GM12872 (cell line): Measurements from ENCODE around the gene ABHD13.

ENCODE experiments used
- CTCF ChIP-seq: IDR thresholded peaks from 3 replicates; pipeline ENCODE4 v1.5.1; 2011; ENCODE audit warnings: low read depth, mild to moderate bottlenecking, low read length, moderate library complexity; ENCODE audit not compliant: insufficient read depth

ABHD13 gene

DNA sequence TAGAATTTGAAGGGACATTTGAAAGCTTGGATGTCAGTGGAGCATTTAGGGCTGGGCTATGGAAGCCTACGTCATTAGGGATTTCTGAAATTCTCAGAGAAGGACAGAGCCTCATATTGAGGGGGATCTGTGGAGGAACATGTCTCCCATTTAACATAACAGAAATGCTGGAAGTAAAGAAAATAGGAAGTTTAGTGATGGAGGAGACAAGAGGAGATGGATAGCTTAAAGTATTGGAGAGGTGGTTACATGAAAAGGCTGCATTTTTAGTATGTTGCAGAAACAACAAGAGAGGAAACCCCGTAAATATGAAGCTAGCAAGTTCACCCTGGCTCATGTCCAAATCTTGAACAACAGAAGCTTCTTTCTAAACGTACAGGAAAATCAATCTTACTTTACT is 27.3 kb upstream of the ABHD13 start:
- TF ChIP-seq CTCF: no peak

DNA sequence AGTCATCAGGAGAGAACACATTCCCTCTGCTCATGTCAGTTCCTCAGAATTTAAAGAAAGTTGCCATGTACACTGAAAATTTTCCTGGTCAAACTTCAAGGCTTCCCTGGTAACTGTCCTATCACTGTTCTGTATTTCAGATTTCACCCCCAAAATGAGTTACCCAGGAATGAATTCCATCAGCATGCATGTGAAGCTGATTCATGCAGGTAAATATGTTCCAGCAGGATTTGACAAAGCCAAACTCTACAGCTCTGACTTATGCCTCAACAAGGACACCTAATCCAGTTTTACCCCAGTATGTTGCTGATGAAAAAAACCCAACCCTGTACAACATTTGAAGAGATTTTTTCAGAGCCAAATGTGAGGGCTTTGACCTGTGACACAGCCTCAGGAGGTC is 24.4 kb upstream of the ABHD13 start:
- TF ChIP-seq CTCF: no peak

DNA sequence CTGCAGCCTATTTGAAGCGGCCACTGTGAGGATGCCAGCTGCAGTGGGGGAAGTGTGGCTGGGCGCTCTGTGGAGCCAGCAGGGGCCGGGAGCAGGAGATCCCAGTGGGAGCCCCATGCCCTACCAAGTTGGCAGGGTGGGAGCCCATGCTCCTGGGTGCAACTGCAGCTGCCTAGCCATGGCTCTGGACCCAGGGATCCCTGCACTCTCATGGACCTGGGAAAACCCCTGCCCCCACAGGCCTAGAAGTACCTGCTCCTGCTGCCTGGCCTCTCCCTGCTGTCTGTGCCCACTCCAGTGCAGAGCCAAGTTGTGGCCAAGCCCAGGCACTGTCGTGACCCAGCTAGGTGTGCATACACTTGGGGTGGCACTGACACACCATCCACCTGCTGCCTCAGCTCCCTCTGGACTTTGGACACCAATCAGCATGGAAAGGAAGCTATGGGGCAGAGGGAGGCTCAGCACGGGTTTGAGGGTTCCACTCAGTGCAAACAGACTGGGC is 23.7 kb upstream of the ABHD13 start:
- TF ChIP-seq CTCF: no peak

GRCh38 chr13:108195146-108195545 is 23.0 kb upstream of the ABHD13 start:
- TF ChIP-seq CTCF: no peak

DNA sequence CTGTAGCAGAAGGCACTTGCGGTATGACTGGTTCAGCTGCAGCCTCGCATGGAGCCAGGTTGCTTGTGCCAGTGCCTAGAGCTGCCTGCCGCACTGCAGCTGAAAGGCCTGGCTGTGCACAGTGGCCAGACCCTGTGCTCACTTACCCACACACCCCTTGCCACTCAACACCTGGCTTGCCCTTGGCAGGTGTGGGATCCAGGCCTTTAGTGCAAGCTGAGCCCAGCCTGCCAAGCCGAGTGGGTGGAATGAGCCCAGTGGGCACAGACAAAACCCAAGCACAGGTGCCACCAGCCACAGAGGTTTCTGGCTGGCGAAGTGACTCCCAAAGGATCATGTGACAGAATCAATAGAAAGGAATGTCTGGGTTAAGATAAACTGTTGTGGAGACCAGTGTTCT is 22.3 kb upstream of the ABHD13 start:
- no peak for TF ChIP-seq CTCF

GRCh38 chr13:108200781-108201398 is 17.3 kb upstream of the ABHD13 start:
- no peak for TF ChIP-seq CTCF

DNA sequence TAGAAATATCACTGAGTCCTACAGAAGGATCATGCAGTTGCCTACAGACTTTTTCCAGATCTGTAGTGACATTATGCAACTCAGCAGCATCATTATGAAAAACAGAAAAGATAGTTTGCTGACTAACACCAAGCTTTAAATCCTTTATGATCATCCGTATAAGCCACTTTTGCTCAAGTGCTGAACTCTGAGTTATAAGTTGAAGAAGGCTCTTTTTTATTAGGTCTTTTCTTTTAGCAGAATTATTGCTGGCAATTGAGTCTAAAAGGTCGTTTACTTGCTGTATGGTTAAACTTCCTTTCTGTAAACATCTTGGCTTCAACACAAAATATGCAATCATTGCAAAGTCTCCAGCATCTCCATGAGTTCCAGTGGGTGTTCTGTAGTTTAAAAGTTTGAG is 7.6 kb upstream of the ABHD13 start:
- TF ChIP-seq CTCF: no peak
